Epithelial cell of prostate (primary cell): ENCODE results near the gene ENPEP.
"Not testable (repeated sequence)": the region's sequence is repeated elsewhere in the genome, so short reads cannot be mapped to it uniquely, and the experiment has no call there.

Source experiments
- DNase-seq: peaks from one replicate; pipeline ENCODE4 v3.0.0-alpha.2; 2011; ENCODE audit warnings: low read depth, low spot score
- H3K27ac ChIP-seq: fragments of 450-650 bp; 2 replicates; pipeline ENCODE4 v1.5.1; 2017; ENCODE audit warnings: mild to moderate bottlenecking

The ENPEP gene, protein sequence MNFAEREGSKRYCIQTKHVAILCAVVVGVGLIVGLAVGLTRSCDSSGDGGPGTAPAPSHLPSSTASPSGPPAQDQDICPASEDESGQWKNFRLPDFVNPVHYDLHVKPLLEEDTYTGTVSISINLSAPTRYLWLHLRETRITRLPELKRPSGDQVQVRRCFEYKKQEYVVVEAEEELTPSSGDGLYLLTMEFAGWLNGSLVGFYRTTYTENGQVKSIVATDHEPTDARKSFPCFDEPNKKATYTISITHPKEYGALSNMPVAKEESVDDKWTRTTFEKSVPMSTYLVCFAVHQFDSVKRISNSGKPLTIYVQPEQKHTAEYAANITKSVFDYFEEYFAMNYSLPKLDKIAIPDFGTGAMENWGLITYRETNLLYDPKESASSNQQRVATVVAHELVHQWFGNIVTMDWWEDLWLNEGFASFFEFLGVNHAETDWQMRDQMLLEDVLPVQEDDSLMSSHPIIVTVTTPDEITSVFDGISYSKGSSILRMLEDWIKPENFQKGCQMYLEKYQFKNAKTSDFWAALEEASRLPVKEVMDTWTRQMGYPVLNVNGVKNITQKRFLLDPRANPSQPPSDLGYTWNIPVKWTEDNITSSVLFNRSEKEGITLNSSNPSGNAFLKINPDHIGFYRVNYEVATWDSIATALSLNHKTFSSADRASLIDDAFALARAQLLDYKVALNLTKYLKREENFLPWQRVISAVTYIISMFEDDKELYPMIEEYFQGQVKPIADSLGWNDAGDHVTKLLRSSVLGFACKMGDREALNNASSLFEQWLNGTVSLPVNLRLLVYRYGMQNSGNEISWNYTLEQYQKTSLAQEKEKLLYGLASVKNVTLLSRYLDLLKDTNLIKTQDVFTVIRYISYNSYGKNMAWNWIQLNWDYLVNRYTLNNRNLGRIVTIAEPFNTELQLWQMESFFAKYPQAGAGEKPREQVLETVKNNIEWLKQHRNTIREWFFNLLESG

GRCh38 chr4:110475881-110476818 lies at the start of gene ENPEP:
Gene ENPEP, plus strand, starts transcription at chr4:110476155. Its CDS starts 260 bp downstream, at chr4:110476415.
- no peak within 1 kb of the TSS for H3K27ac ChIP-seq
- no peak for DNase-seq

GRCh38 chr4:110431805-110432204 lies 44.1 kb upstream of the ENPEP start:
- not testable (repeated sequence) for H3K27ac ChIP-seq, DNase-seq

- H3K27ac ChIP-seq, DNase-seq: not testable (repeated sequence)
These were observed 38.7 kb upstream of the ENPEP start for GRCh38 chr4:110437292-110437691.

GRCh38 chr4:110439209-110439608 lies 36.7 kb upstream of the ENPEP start:
- not testable (repeated sequence) for DNase-seq, H3K27ac ChIP-seq

GRCh38 chr4:110442309-110442708 lies 33.6 kb upstream of the ENPEP start:
- no peak overlapping the region for H3K27ac ChIP-seq
- DNase-seq: no peak

DNA sequence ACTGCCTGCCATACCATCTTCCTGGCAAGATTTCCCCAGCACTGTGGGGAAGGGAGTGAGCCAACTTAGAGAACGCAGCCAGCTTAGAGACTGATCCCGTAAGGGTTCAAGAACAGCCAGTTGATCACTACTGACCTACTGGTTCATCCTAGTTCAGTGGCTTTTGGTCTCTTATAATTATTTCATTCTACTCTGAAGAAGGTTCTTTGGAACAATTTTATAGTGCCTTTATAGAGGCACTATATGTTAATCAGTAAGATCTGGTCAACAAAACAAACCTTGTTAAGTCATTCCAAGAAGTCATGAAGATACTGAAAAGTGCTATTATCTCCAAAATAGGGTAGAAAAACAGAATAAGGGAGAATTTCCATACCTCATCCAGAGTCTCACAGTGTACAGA lies 33.2 kb upstream of the ENPEP start:
- no peak for DNase-seq
- no peak overlapping the region for H3K27ac ChIP-seq

DNA sequence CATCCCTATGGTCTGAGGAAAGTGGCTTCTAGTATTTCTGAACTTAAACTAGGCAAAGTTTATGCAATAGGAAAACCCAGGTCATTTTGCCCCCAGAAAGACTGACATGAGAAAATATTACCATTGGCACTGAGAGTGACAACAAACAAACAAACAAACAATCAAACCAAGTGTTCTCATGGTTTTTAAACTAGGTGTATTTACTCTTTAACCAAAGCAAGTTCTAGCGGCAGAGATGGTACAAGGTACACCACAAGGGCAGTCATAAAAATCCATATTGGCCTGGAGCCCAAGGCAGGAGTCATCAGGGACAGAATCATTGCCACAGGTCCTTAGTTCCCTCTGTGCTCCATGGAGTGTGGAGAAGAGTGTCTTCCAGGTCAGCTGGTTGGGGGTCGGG lies 26.0 kb upstream of the ENPEP start:
- H3K27ac ChIP-seq: no peak overlapping the region
- no peak for DNase-seq

GRCh38 chr4:110452546-110452945 lies 23.4 kb upstream of the ENPEP start:
- H3K27ac ChIP-seq: no peak overlapping the region
- DNase-seq: no peak

GRCh38 chr4:110454441-110454840 lies 21.5 kb upstream of the ENPEP start:
- no peak for DNase-seq

GRCh38 chr4:110458494-110459266 lies 17.3 kb upstream of the ENPEP start:
- no peak for DNase-seq
- no peak overlapping the region for H3K27ac ChIP-seq

More at GRCh38 chr4:110454441-110454840, 21.5 kb upstream of the ENPEP start:
- no peak overlapping the region for H3K27ac ChIP-seq

- no peak for DNase-seq
These were observed 15.7 kb upstream of the ENPEP start for GRCh38 chr4:110460074-110460746.

GRCh38 chr4:110467400-110467799 lies 8.6 kb upstream of the ENPEP start:
- H3K27ac ChIP-seq: no peak overlapping the region
- DNase-seq: no peak

More at GRCh38 chr4:110460074-110460746, 15.7 kb upstream of the ENPEP start:
- no peak overlapping the region for H3K27ac ChIP-seq

DNA sequence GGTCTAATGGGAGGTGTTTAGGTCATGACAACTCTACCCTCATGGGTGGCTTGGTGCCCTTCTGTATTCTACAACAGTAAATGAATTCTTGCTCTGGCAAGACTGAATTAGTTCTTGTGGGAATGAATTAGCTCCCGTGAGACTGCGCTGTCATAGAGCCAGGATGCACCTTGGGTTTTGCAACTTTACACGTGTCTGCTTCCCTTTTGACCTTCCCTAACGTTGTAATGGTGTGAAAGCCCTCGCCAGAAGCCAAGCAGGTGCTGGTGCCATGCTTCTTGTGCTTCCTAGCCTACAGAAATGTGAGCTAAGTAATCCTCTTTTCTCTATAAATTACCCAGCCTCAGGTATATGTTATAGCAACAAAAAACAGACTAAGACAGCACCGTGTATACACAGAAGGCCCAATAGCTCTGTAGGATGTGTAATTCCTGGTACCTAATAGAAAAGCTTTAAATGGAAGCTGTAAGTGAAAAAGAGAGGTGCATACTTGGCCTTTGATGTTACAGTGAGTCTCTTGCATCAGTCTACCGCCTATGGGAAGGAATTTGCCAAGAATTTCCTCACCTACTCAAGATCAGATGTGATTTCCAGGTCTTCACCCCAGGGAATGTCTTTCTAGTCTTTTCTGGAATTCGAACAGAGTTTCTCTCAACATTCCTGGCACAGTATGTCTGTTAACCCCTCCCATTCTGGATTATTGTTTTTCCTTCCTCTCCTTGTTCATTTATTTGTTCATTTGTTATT lies 3.2 kb upstream of the ENPEP start:
- no peak overlapping the region for H3K27ac ChIP-seq

GRCh38 chr4:110474481-110474880 lies 1.5 kb upstream of the ENPEP start:
- no peak overlapping the region for H3K27ac ChIP-seq
- no peak for DNase-seq

More for the DNA sequence above, 3.2 kb upstream of the ENPEP start:
- no peak for DNase-seq

GRCh38 chr4:110475080-110475479 lies 875 bp upstream of the ENPEP start:
- not testable (repeated sequence) for DNase-seq, H3K27ac ChIP-seq

GRCh38 chr4:110477836-110478235 lies 1.9 kb downstream of the ENPEP start:
- no peak overlapping the region for H3K27ac ChIP-seq
- DNase-seq: no peak

DNA sequence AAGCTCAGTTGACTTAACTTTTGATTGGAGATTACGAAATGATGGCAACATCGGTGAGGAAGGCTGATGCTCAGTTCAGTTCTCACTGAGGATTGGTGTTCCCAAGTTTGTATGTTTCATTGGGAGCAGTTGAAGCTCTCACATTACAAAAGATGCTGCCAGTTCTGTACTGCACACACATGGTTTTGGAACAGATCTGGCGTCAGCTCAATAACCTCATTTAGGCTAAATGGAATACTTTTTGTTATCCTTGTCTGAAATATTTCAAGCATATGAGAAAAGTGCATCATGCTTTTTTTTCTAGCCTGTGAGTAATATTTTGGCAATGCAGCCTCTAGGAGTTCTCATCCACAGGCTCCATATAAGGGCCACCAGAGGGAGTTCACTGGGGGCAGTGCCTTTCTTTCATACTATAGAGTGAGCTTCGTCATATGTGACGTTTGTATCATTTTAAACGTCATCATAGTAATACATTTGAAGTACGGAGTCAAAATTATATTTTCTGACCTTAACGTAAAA lies 4.1 kb downstream of the ENPEP start:
- DNase-seq: no peak
- H3K27ac ChIP-seq: no peak overlapping the region
